Lung (tissue), 12 donors: Measurements from ENCODE around the gene SLC6A13. TPM values are rescaled to one million over a fixed set of nuclear protein-coding genes. Genes with fewer than 3 reads are reported as not detected.

Experiments used
- ATAC-seq: fragments of 200-7000 bp; cut with Tn5 transposase; one replicate; pipeline ENCODE4 v1.9.1; 2020; ENCODE audit warnings: moderate number of reproducible peaks; ENCODE audit not compliant: insufficient read depth, low FRiP score
- DNase-seq, 3 donors: peaks; one replicate each; pipeline ENCODE4 v3.0.0-alpha.2; 2013 to 2017
- H3K27ac ChIP-seq, 2 donors: one replicate each; pipeline ENCODE4 v1.5.1; 2013; ENCODE audit warnings: mild to moderate bottlenecking in 2 of 2, moderate library complexity in 2 of 2, control low read depth in 1 of 2, inconsistent platforms in 1 of 2, low read depth in 1 of 2, low read length in 1 of 2
- H3K27me3 ChIP-seq, 3 donors: one replicate each; pipeline ENCODE4 v1.5.1; 2013; ENCODE audit warnings: low read length in 2 of 3; ENCODE audit not compliant: control insufficient read depth in 3 of 3, insufficient read depth in 3 of 3
- H3K36me3 ChIP-seq, 4 donors: one replicate each; pipeline ENCODE4 v1.5.1; 2013; ENCODE audit warnings: low read length in 4 of 4, mild to moderate bottlenecking in 1 of 4, moderate library complexity in 1 of 4; ENCODE audit not compliant: control insufficient read depth in 4 of 4, insufficient read depth in 4 of 4
- H3K4me1 ChIP-seq, 5 donors: one replicate each; pipeline ENCODE4 v1.5.1; 2013; ENCODE audit warnings: low read length in 5 of 5, mild to moderate bottlenecking in 2 of 5, moderate library complexity in 1 of 5; ENCODE audit not compliant: control insufficient read depth in 5 of 5, insufficient read depth in 5 of 5
- H3K4me3 ChIP-seq: one replicate; pipeline ENCODE4 v1.5.1; 2013; ENCODE audit warnings: mild to moderate bottlenecking, control low read depth, moderate library complexity
- H3K9ac ChIP-seq, 2 donors: one replicate each; pipeline ENCODE4 v1.5.1; 2013; ENCODE audit warnings: low read length in 2 of 2, control low read depth in 1 of 2; ENCODE audit not compliant: insufficient read depth in 1 of 2
- H3K9me3 ChIP-seq, 4 donors: one replicate each; pipeline ENCODE4 v1.5.1; 2013; ENCODE audit warnings: low read length in 3 of 4, mild to moderate bottlenecking in 1 of 4, moderate library complexity in 1 of 4; ENCODE audit not compliant: control insufficient read depth in 4 of 4, insufficient read depth in 3 of 4
- CTCF ChIP-seq: IDR thresholded peaks from 2 replicates; pipeline ENCODE4 v1.5.1; 2012; ENCODE audit warnings: mild to moderate bottlenecking; ENCODE audit errors: control extremely low read depth, extremely low read depth
- WGBS, 2 donors: extraction: QIAGEN DNeasy Blood & Tissue Kit; methylation state at CpG; one replicate each; pipeline ENCODE4 v1.1.7; 2013; 5-methylcytosine and 5-hydroxymethylcytosine counted together
- polyA plus RNA-seq, 2 donors: library from polyadenylated mRNA; stranded (reverse); fragments of 200-250 nt; gene quantifications; one replicate each; pipeline ENCODE4 v1.2.1, GENCODE V29; 2013
- total RNA-seq, 2 donors: library from RNA; depleted of rRNA in 1 of 2; stranded (reverse); fragments of >200 nt in 1 of 2; gene quantifications; one replicate each; pipeline ENCODE4 v1.2.1, GENCODE V29; 2014 to 2021
- donor health status: control.
- donor health status: control.
- donor health status: Bipolar disorder and iron deficiency.
- donor health status: healthy.
- donor health status: DM: yes; HTN: yes; CAD: no.

The SLC6A13 gene
- total and polyA plus RNA-seq, 4 donors = 0.46 to 2.4 (median 1.0) TPM

DNA sequence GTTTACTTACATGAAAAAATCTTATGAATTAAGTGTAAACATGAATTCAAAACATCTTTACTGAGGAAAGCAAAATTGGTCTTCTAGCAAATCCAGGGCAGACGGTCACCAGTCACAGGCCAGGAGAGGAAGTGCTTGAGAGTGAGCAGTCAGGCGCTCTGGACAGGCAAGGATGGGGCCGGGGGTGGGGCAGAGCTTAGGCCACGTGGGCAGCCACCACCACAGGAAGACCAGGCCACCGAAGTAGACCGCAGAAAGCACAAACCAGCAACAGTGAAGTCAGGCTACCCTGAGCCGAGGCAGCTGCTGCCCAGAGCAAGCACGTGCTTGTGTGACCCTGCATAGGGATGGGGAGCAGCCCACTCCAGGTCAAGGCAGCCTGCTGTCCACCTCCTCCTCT lies 82.2 kb downstream of the SLC6A13 start:
- peak; percentile 42 for ATAC-seq
- Histone ChIP-seq H3K9ac (no peak overlapping the region), H3K4me1 (peaks cover 0 to 16% (median 9%) of the 10 kb centered on the region in 5 donors), H3K27me3 (no peaks in the 10 kb centered on the region), H3K4me3 (no peak overlapping the region), H3K36me3 (no peaks in the 10 kb centered on the region), H3K9me3 (no peaks in the 10 kb centered on the region), H3K27ac (no peak overlapping the region)
- 23 to 41% methylated on average over 8 of the region's 8 CpGs for WGBS, 2 donors
- no peak for TF ChIP-seq CTCF
- DNase-seq = peak; percentile 37 to 60 (median 39)

DNA sequence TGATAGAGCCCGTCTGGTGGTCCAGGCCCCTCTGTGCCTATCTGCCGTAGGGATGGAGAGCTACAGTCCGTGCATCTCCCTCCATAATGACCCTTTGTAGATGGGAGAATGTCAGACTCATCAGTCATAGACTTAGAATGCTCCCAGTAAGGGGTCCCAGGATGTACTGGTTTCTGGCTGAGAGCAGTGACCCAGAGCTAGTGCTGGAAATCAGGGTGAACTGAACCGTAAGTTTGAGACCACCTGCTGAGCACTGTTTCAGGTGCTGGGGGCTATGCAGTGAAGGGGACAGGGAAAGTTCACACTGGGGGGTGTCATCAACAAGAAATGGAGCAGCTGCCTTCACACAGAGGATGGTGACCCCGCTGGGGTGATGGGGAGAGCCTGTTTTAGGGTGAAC lies 82.8 kb downstream of the SLC6A13 start:
- Histone ChIP-seq H3K27ac (peak overlapping the region in 1 of 2 donors; percentile 52), H3K27me3 (no peaks in the 10 kb centered on the region), H3K36me3 (no peaks in the 10 kb centered on the region), H3K9ac (no peak overlapping the region), H3K9me3 (no peaks in the 10 kb centered on the region), H3K4me3 (no peak overlapping the region), H3K4me1 (peaks cover 0 to 16% (median 9%) of the 10 kb centered on the region in 5 donors)
- ATAC-seq (no peak), DNase-seq (no peak)
- 86 to 89% methylated on average over 5 of the region's 5 CpGs for WGBS, 2 donors
- TF ChIP-seq CTCF = no peak

GRCh38 chr12:179131-179884 lies 83.3 kb downstream of the SLC6A13 start:
- Histone ChIP-seq H3K36me3 (no peaks in the 10 kb centered on the region), H3K27ac (peak overlapping the region in 1 of 2 donors; percentile 52), H3K9me3 (no peaks in the 10 kb centered on the region), H3K4me1 (peaks cover 0 to 16% (median 9%) of the 10 kb centered on the region in 5 donors), H3K27me3 (no peaks in the 10 kb centered on the region), H3K9ac (no peak overlapping the region), H3K4me3 (no peak overlapping the region)
- ATAC-seq (no peak), DNase-seq (no peak)
- 62 to 80% methylated on average over 11 of the region's 11 CpGs for WGBS, 2 donors
- TF ChIP-seq CTCF = no peak

GRCh38 chr12:178829-179109 lies 83.9 kb downstream of the SLC6A13 start:
- H3K27me3 ChIP-seq = no peaks in the 10 kb centered on the region
- peaks cover 0 to 16% (median 9%) of the 10 kb centered on the region in 5 donors for H3K4me1 ChIP-seq
- WGBS, 2 donors = 64 to 82% methylated on average over 3 of the region's 3 CpGs
- H3K9ac ChIP-seq = no peak overlapping the region
- DNase-seq = no peak
- no peaks in the 10 kb centered on the region for H3K9me3 ChIP-seq
- no peak for TF ChIP-seq CTCF
- ATAC-seq = no peak
- no peaks in the 10 kb centered on the region for H3K36me3 ChIP-seq
- H3K27ac ChIP-seq = peak overlapping the region in 1 of 2 donors; percentile 43
- no peak overlapping the region for H3K4me3 ChIP-seq
